Activated CD4-positive, alpha-beta T cell treated with anti-CD3 and anti-CD28 coated beads, Interleukin-2, amount 10 ng/mL, durations not matched to agents 7 days and 5 days (primary cell): ENCODE data around the gene ZFP92. TPM values are rescaled to one million over a fixed set of nuclear protein-coding genes. Genes with fewer than 3 reads are reported as not detected.
"Not testable (repeated sequence)": the region's sequence is repeated elsewhere in the genome, so short reads cannot be mapped to it uniquely, and the experiment has no call there.

Experiments
- CTCF ChIA-PET: fragments of 350-600 bp; sonication (Branson Sonifier 250); formaldehyde crosslinking; loops from one replicate; lab custom pipeline; 2021; ENCODE audit warnings: antibody characterized with exemption; lab: Charles Lee
- POLR2A ChIA-PET: fragments of 350-600 bp; sonication (Branson Sonifier 250); formaldehyde crosslinking; loops from one replicate; lab custom pipeline; 2021; ENCODE audit warnings: antibody characterized with exemption; lab: Charles Lee
- DNase-seq: peaks from one replicate; pipeline ENCODE4 v3.0.0-alpha.2; 2020
- H3K27ac Mint-ChIP-seq: one replicate; pipeline ENCODE4 v1.8.0; 2021; ENCODE audit warnings: mild to moderate bottlenecking, moderate library complexity, mixed read lengths
- H3K27me3 Mint-ChIP-seq: one replicate; pipeline ENCODE4 v1.8.0; 2021; ENCODE audit warnings: mixed read lengths
- H3K36me3 Mint-ChIP-seq: one replicate; pipeline ENCODE4 v1.8.0; 2021; ENCODE audit warnings: low read depth, mixed read lengths
- H3K4me1 Mint-ChIP-seq: one replicate; pipeline ENCODE4 v1.8.0; 2021; ENCODE audit warnings: mixed read lengths
- H3K4me3 Mint-ChIP-seq: one replicate; pipeline ENCODE4 v1.8.0; 2021; ENCODE audit warnings: mild to moderate bottlenecking, moderate library complexity, mixed read lengths
- H3K9me3 Mint-ChIP-seq: one replicate; pipeline ENCODE4 v1.8.0; 2021; ENCODE audit warnings: mixed read lengths
- total RNA-seq, 2 experiments: library from RNA; stranded (reverse); gene quantifications; one replicate each; pipeline ENCODE4 v1.2.3, GENCODE V29; 2021

The ZFP92 gene
- total RNA-seq, 2 experiments from 2014 or later = 0.52 to 0.60 TPM

DNA sequence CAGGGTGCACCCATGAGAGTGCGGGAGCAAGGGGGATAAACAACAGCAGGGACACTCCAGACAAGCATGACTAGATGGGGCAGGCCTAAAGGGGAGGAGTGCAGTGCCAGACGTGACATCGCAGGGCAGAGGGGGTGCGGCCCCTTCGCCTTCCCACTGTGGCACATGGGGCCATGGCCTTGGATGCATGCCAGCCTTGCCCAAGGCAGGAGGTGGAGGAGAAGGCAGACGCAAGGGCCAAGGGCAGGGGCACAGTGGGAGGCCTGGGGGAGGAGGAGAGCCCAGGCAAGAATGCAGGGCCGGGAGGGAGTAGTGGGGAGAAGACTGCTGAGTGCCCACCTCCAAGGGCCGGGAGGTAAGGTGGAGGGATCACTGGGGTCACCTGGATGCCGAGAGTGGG is 31.8 kb upstream of the ZFP92 start:
- H3K9me3 Mint-ChIP-seq = no peaks in the 10 kb centered on the region
- H3K4me1 Mint-ChIP-seq = no peaks in the 10 kb centered on the region
- H3K27me3 Mint-ChIP-seq = no peaks in the 10 kb centered on the region
- no peak overlapping the region for H3K27ac Mint-ChIP-seq
- no peaks in the 10 kb centered on the region for H3K36me3 Mint-ChIP-seq
- ChIA-PET POLR2A (no interaction called here), CTCF (interaction anchor here (1.8 kb wide), 1 partner anchor 8 kb away, joined by 5 read pairs; no protein-coding TSS in a partner anchor)
- no peak overlapping the region for H3K4me3 Mint-ChIP-seq
- DNase-seq = no peak

GRCh38 chrX:153379971-153380581 is 31.2 kb upstream of the ZFP92 start:
- ChIA-PET POLR2A (no interaction called here), CTCF (interaction anchor here (1.8 kb wide), 1 partner anchor 9 kb away, joined by 5 read pairs; no protein-coding TSS in a partner anchor)
- Mint-ChIP-seq H3K4me3 (no peak overlapping the region), H3K36me3 (no peaks in the 10 kb centered on the region), H3K27me3 (no peaks in the 10 kb centered on the region), H3K27ac (no peak overlapping the region), H3K4me1 (no peaks in the 10 kb centered on the region), H3K9me3 (no peaks in the 10 kb centered on the region)
- no peak for DNase-seq

DNA sequence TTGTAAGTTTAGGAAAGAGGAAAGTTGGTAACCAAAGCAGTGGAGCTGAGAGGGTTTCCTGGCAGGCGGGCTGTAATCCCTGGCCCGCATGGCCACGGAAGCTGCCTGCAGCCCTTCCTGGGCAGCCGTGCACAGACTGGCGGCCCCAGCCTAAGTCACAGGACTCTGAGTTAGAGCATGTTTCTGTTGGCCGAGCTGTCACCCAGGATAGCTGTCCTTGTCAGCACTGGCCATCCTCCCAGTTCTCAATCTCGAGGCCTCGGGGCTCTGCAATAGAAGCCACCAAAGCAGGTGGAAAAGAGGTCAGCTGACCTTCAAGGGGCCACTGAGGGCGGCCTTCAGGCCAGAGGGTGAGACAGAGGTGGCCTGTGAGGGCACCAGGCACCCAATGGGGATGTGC is 30.6 kb upstream of the ZFP92 start:
- H3K9me3 Mint-ChIP-seq = no peaks in the 10 kb centered on the region
- H3K4me1 Mint-ChIP-seq = no peaks in the 10 kb centered on the region
- no peak overlapping the region for H3K4me3 Mint-ChIP-seq
- no peak overlapping the region for H3K27ac Mint-ChIP-seq
- no peaks in the 10 kb centered on the region for H3K27me3 Mint-ChIP-seq
- POLR2A ChIA-PET = no interaction called here
- no peaks in the 10 kb centered on the region for H3K36me3 Mint-ChIP-seq
- CTCF ChIA-PET = interaction anchor here (1.8 kb wide), 1 partner anchor 9 kb away, joined by 5 read pairs; no protein-coding TSS in a partner anchor
- DNase-seq = no peak

GRCh38 chrX:153381684-153382532 is 29.4 kb upstream of the ZFP92 start:
- peak overlapping the region; percentile 41 for H3K27ac Mint-ChIP-seq
- ChIA-PET POLR2A (no interaction called here), CTCF (interaction anchor here (1.3 kb wide), 1 partner anchor 11 kb away, joined by 3 read pairs; no protein-coding TSS in a partner anchor)
- DNase-seq = peak; percentile 28
- no peaks in the 10 kb centered on the region for H3K36me3 Mint-ChIP-seq
- no peaks in the 10 kb centered on the region for H3K4me1 Mint-ChIP-seq
- H3K9me3 Mint-ChIP-seq = no peaks in the 10 kb centered on the region
- no peak overlapping the region for H3K4me3 Mint-ChIP-seq
- no peaks in the 10 kb centered on the region for H3K27me3 Mint-ChIP-seq

GRCh38 chrX:153382563-153383482 is 28.4 kb upstream of the ZFP92 start:
- no peak overlapping the region for H3K4me3 Mint-ChIP-seq
- H3K9me3 Mint-ChIP-seq = no peaks in the 10 kb centered on the region
- DNase-seq = no peak
- H3K36me3 Mint-ChIP-seq = no peaks in the 10 kb centered on the region
- POLR2A ChIA-PET = no interaction called here
- H3K27me3 Mint-ChIP-seq = no peaks in the 10 kb centered on the region
- H3K4me1 Mint-ChIP-seq = no peaks in the 10 kb centered on the region
- CTCF ChIA-PET = interaction anchor here (1.3 kb wide), 1 partner anchor 10 kb away, joined by 3 read pairs; no protein-coding TSS in a partner anchor
- no peak overlapping the region for H3K27ac Mint-ChIP-seq

DNA sequence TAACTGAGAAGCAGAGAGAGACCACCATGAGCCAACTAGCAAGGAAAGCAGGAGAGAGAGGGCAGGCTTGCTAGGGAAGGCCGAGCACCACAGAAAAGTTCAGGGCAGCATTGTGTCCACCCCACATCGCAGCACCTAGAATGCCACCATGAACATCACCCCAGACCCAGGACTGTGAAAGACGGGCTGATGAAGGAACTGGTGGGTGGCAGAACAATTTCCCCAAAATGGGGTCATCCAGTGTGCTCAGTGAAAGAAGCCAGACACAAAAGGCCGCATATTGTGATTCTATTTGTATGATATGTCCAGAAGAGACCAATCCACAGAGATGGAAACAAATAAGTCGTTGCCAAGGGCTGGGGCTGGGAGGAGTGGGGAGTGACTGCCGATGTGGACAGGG is 26.9 kb upstream of the ZFP92 start:
- H3K4me3 Mint-ChIP-seq = no peak overlapping the region
- DNase-seq = no peak
- H3K9me3 Mint-ChIP-seq = no peaks in the 10 kb centered on the region
- H3K27me3 Mint-ChIP-seq = no peaks in the 10 kb centered on the region
- ChIA-PET CTCF (no interaction called here), POLR2A (no interaction called here)
- H3K4me1 Mint-ChIP-seq = no peaks in the 10 kb centered on the region
- no peak overlapping the region for H3K27ac Mint-ChIP-seq
- H3K36me3 Mint-ChIP-seq = no peaks in the 10 kb centered on the region

GRCh38 chrX:153384973-153385372 is 26.3 kb upstream of the ZFP92 start:
- POLR2A ChIA-PET = interaction anchor here (0.7 kb wide), 1 partner anchor 35 kb away, joined by 3 read pairs; no protein-coding TSS in a partner anchor

GRCh38 chrX:153386097-153386496 is 25.2 kb upstream of the ZFP92 start:
- Mint-ChIP-seq H3K4me1 (no peaks in the 10 kb centered on the region), H3K4me3 (no peak overlapping the region), H3K36me3 (no peaks in the 10 kb centered on the region), H3K27ac (no peak overlapping the region), H3K27me3 (no peaks in the 10 kb centered on the region), H3K9me3 (no peaks in the 10 kb centered on the region)
- POLR2A ChIA-PET = no interaction called here
- CTCF ChIA-PET = no interaction called here
- no peak for DNase-seq

More at GRCh38 chrX:153384973-153385372, 26.3 kb upstream of the ZFP92 start:
- CTCF ChIA-PET, H3K9me3 Mint-ChIP-seq, H3K36me3 Mint-ChIP-seq, DNase-seq, H3K27me3 Mint-ChIP-seq, H3K4me3 Mint-ChIP-seq, H3K27ac Mint-ChIP-seq, H3K4me1 Mint-ChIP-seq: not testable (repeated sequence)

DNA sequence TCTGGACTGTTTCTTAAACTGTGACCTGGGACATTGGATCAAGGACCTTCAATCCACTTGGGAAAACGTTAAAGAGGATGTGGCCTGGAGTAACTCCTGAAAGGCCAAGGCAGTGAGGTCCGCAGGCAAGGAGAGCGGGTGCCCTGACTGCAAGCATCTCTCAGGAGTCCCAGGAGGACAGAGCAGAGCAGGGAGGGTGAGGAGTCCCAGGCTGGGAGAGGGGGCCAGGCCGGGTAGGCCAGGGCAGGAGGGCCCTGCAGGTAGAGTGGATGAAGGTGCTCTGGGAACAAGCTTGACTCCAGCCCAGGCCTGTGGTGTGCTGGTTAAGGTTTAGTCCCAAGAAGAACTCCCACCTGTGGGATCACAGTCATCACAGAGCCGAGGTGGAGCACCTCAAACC is 23.9 kb upstream of the ZFP92 start:
- Mint-ChIP-seq H3K27me3 (no peaks in the 10 kb centered on the region), H3K9me3 (no peaks in the 10 kb centered on the region), H3K4me1 (no peaks in the 10 kb centered on the region), H3K36me3 (no peaks in the 10 kb centered on the region), H3K27ac (no peak overlapping the region), H3K4me3 (no peak overlapping the region)
- DNase-seq = no peak
- POLR2A ChIA-PET = no interaction called here
- CTCF ChIA-PET = interaction anchor here (0.6 kb wide), 1 partner anchor 64 kb away, joined by 4 read pairs; no protein-coding TSS in a partner anchor

GRCh38 chrX:153387987-153388721 is 23.1 kb upstream of the ZFP92 start:
- Mint-ChIP-seq H3K4me3 (no peak overlapping the region), H3K27ac (no peak overlapping the region), H3K36me3 (no peaks in the 10 kb centered on the region), H3K27me3 (no peaks in the 10 kb centered on the region), H3K9me3 (no peaks in the 10 kb centered on the region), H3K4me1 (no peaks in the 10 kb centered on the region)
- DNase-seq = no peak
- ChIA-PET CTCF (no interaction called here), POLR2A (no interaction called here)

DNA sequence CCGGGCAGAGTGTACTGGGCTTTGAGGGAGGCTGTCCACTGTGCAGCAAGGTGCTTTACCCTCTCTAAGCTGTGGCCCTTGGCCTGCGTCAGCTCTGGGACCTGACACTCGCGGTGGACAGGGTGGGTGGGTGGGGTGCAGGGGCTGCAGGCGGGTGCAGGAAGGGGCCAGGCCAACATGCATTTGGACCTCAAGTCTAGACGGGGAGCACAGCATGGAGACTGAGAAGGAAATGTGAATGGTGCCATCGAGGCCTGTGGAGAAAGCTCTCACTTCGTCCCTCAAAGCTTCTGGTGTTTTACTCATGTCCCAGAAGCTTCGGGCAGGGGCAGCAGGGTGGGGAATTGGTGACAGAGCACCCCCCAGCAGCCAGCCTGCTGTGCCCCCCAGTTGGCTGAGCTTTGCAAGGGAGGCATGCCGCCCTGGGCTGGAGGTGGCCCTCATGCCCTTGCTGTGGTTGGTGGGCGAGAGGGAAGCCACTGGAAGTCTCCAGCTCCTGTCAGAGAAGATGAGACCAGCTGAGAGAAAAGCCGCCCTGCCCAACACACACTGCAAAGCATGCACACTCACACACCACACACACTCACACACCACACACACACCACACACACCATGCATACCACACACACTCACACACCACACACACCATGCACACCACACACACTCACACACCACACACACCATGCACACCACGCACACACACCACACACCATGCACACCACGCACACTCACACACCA is 22.4 kb upstream of the ZFP92 start:
- ChIA-PET POLR2A (no interaction called here), CTCF (interaction anchor here (0.6 kb wide), 1 partner anchor 323 kb away, joined by 3 read pairs; no protein-coding TSS in a partner anchor)
- Mint-ChIP-seq H3K36me3 (no peaks in the 10 kb centered on the region), H3K9me3 (no peaks in the 10 kb centered on the region), H3K27ac (no peak overlapping the region), H3K4me1 (no peaks in the 10 kb centered on the region), H3K4me3 (no peak overlapping the region), H3K27me3 (no peaks in the 10 kb centered on the region)
- no peak for DNase-seq
